Nephron (organoid): ENCODE measurements around the gene KIF16B.
"Not testable (repeated sequence)": the region's sequence is repeated elsewhere in the genome, so short reads cannot be mapped to it uniquely, and the experiment has no call there.

Experiments
- H3K27ac Mint-ChIP-seq, 3 experiments: 2 replicates each; pipeline ENCODE4 v1.8.0; 2020; ENCODE audit warnings: mixed read lengths in 3 of 3, mild to moderate bottlenecking in 2 of 3, moderate library complexity in 1 of 3
- H3K27me3 Mint-ChIP-seq: 2 replicates; pipeline ENCODE4 v1.8.0; 2021; ENCODE audit warnings: low read depth, mild to moderate bottlenecking, moderate library complexity, mixed read lengths
- H3K36me3 Mint-ChIP-seq: 2 replicates; pipeline ENCODE4 v1.8.0; 2020; ENCODE audit warnings: low read depth, mixed read lengths
- H3K4me1 Mint-ChIP-seq: 2 replicates; pipeline ENCODE4 v1.8.0; 2020; ENCODE audit warnings: mixed read lengths
- H3K4me3 Mint-ChIP-seq, 3 experiments: 2 replicates each; pipeline ENCODE4 v1.8.0; 2020; ENCODE audit warnings: mild to moderate bottlenecking in 3 of 3, mixed read lengths in 3 of 3, moderate library complexity in 2 of 3
- H3K9me3 Mint-ChIP-seq: 2 replicates; pipeline ENCODE4 v1.8.0; 2020; ENCODE audit warnings: mixed read lengths
- TF ChIP-seq, protein P1 (sequence below), 3 experiments: fragments of 200-600 bp; sonication (generic); IDR thresholded peaks; one replicate each; pipeline ENCODE4 v1.5.0; 2021; ENCODE audit warnings: antibody characterized with exemption in 3 of 3; ENCODE audit not compliant: unreplicated experiment in 3 of 3

Gene KIF16B

GRCh38 chr20:16229813-16230212, 343.4 kb downstream of the KIF16B start:
- no peak overlapping the region for H3K4me3 Mint-ChIP-seq
- peaks cover 18% of the 10 kb centered on the region for H3K9me3 Mint-ChIP-seq
- H3K4me1 Mint-ChIP-seq: peaks cover 10% of the 10 kb centered on the region
- H3K27me3 Mint-ChIP-seq: no peaks in the 10 kb centered on the region
- no peaks in the 10 kb centered on the region for H3K36me3 Mint-ChIP-seq
- no peak overlapping the region for H3K27ac Mint-ChIP-seq
- TF ChIP-seq, protein P1, sequence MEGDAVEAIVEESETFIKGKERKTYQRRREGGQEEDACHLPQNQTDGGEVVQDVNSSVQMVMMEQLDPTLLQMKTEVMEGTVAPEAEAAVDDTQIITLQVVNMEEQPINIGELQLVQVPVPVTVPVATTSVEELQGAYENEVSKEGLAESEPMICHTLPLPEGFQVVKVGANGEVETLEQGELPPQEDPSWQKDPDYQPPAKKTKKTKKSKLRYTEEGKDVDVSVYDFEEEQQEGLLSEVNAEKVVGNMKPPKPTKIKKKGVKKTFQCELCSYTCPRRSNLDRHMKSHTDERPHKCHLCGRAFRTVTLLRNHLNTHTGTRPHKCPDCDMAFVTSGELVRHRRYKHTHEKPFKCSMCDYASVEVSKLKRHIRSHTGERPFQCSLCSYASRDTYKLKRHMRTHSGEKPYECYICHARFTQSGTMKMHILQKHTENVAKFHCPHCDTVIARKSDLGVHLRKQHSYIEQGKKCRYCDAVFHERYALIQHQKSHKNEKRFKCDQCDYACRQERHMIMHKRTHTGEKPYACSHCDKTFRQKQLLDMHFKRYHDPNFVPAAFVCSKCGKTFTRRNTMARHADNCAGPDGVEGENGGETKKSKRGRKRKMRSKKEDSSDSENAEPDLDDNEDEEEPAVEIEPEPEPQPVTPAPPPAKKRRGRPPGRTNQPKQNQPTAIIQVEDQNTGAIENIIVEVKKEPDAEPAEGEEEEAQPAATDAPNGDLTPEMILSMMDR (IDR thresholded peaks at IDR 0.05; ENCODE audit: unreplicated experiment in 3 of 3): no peak

DNA sequence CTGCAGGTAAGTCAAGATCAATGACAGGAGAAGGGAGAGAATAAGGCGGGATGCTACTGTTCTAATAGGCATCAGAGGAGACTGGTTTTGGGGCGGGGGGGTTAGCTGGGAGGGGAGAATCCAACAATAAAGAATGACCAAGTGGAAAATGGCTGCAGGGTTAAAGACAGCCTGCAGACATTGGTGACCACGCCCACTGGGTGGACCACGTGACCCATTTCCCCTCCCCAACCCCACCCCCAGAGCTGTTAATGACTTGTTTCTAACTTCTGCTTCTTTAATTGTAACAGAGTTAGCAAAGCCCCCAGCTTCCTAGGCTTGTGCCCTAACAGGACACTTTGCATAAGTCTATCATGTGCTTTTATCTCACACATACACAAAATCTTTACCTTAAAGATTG, 344.5 kb downstream of the KIF16B start:
- no peaks in the 10 kb centered on the region for H3K27me3 Mint-ChIP-seq
- TF ChIP-seq, protein P1 (IDR thresholded peaks at IDR 0.05; ENCODE audit: unreplicated experiment in 3 of 3): no peak
- no peak overlapping the region for H3K27ac Mint-ChIP-seq
- no peaks in the 10 kb centered on the region for H3K36me3 Mint-ChIP-seq
- peaks cover 18% of the 10 kb centered on the region for H3K9me3 Mint-ChIP-seq
- no peak overlapping the region for H3K4me3 Mint-ChIP-seq
- peaks cover 5% of the 10 kb centered on the region for H3K4me1 Mint-ChIP-seq

DNA sequence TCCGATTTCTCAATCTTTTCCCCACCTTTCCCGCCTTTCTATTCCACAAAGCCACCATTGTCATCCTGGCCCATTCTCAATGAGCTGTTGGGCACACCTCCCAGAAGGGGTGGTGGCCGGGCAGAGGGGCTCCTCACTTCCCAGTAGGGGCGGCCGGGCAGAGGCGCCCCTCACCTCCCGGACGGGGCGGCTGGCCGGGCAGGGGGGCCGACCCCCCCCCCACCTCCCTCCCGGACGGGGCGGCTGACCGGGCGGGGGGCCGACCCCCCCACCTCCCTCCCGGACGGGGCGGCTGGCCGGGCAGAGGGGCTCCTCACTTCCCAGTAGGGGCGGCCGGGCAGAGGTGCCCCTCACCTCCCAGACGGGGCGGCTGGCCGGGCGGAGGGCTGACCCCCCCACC, 346.3 kb downstream of the KIF16B start:
- H3K4me3 Mint-ChIP-seq, H3K4me1 Mint-ChIP-seq, H3K27me3 Mint-ChIP-seq, H3K36me3 Mint-ChIP-seq, H3K27ac Mint-ChIP-seq: not testable (repeated sequence)
- H3K9me3 Mint-ChIP-seq: peaks cover 18% of the 10 kb centered on the region

DNA sequence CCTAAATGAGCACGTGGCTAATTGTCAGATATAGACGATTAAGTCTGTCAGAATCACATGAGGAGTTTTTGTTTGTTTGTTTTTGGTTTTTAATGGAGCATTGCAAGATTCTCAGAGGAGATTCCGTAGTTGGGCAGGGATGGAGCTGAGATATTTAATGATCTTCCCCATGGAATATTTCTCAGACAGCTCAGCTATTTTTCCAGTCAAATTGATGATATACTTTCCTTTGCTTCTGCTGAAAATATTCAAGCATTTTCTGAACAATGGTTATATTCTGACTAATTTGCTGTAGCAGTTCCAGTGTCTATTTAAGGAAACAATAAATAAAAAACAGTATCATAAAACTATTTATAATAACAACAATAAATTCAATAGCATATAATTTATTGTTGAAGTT, 348.4 kb downstream of the KIF16B start:
- no peak overlapping the region for H3K27ac Mint-ChIP-seq
- TF ChIP-seq, protein P1 (IDR thresholded peaks at IDR 0.05; ENCODE audit: unreplicated experiment in 3 of 3): no peak
- H3K27me3 Mint-ChIP-seq: no peaks in the 10 kb centered on the region
- peaks cover 5% of the 10 kb centered on the region for H3K4me1 Mint-ChIP-seq
- peaks cover 15% of the 10 kb centered on the region for H3K9me3 Mint-ChIP-seq
- H3K36me3 Mint-ChIP-seq: no peaks in the 10 kb centered on the region
- H3K4me3 Mint-ChIP-seq: no peak overlapping the region

DNA sequence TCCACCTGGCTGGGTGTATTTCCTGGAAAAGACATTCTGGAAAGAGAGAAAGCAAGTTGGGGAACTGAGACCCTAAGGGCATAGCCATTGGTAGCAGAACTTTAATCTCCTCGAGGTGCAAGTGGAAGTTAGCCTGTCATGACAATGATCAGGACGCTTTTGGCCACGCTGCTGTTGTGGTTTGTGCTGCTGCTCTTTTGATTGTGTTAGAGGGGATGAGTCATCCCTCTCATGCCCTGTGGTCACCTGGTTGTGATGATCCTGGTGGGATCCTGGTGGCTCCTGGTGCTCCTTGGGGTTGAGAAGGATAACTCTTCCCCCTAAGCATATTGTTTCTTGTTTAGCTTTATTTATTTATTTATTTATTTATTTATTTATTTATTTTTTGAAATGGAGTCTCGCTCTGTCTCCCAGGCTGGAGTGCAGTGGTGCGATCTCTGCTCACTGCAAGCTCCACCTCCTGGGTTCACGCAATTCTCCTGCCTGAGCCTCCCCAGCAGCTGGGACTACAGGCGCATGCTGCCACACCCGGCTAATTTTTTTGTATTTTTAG, 350.3 kb downstream of the KIF16B start:
- Mint-ChIP-seq H3K27me3 (no peaks in the 10 kb centered on the region), H3K27ac (no peak overlapping the region), H3K9me3 (peaks cover 15% of the 10 kb centered on the region), H3K36me3 (no peaks in the 10 kb centered on the region), H3K4me1 (peaks cover 12% of the 10 kb centered on the region), H3K4me3 (no peak overlapping the region)
- TF ChIP-seq, protein P1 (IDR thresholded peaks at IDR 0.05; ENCODE audit: unreplicated experiment in 3 of 3): no peak
